ENCODE measurements around the gene ATP5ME.
"Not testable (repeated sequence)": the region's sequence is repeated elsewhere in the genome, so short reads cannot be mapped to it uniquely, and the experiment has no call there.

ATP5ME gene

DNA sequence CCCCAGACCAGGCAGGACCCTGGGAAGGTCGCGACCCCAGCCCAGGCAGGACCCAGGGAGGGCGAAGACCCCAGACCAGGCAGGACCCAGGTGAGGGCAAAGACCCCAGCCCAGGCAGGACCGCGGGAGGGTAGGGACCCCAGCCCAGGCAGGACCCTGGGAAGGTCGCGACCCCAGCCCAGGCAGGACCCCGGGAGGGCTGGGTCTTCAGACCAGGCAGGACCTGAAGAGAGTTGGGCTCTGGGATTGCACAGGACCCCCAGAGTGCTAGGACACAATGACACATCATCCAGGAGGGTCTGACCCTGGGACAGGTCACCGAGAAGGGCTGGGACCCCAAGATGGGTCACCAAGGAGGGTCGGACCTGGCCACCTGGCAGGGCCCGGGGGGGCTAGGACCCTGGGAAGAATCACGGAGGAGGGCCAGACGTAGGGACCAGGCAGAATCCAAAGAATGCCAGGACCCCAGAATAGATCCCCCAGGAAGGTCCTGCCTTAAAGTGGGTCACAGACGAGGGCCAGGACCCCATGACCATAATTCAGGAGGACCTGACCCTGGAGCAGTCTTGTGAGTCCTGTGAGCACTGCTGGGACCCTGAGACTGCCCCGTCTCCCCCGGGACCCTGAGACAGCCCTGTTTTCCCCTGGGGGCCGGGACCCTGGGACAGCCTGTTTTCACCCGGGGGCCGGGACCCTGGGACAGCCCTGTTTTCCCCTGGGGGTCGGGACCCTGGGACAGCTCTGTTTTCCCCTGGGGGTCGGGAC, 32.9 kb upstream of the ATP5ME start:
- DNase-seq: no peak
- in situ Hi-C loops (cut with HindIII; ENCODE audit: low pct_ligation_motif_present, low sequenced_read_pairs): no loop called here
- H3K27ac ChIP-seq: no peak overlapping the region
- peak overlapping the region; percentile 77 for H3K4me3 ChIP-seq (ENCODE audit: low read depth, low read length)
- TF ChIP-seq, protein P1, sequence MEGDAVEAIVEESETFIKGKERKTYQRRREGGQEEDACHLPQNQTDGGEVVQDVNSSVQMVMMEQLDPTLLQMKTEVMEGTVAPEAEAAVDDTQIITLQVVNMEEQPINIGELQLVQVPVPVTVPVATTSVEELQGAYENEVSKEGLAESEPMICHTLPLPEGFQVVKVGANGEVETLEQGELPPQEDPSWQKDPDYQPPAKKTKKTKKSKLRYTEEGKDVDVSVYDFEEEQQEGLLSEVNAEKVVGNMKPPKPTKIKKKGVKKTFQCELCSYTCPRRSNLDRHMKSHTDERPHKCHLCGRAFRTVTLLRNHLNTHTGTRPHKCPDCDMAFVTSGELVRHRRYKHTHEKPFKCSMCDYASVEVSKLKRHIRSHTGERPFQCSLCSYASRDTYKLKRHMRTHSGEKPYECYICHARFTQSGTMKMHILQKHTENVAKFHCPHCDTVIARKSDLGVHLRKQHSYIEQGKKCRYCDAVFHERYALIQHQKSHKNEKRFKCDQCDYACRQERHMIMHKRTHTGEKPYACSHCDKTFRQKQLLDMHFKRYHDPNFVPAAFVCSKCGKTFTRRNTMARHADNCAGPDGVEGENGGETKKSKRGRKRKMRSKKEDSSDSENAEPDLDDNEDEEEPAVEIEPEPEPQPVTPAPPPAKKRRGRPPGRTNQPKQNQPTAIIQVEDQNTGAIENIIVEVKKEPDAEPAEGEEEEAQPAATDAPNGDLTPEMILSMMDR (IDR thresholded peaks at IDR 0.05; ENCODE audit: low read depth, low read length, missing control alignments): no peak
- H3K36me3 ChIP-seq (replicated peaks): peaks cover 7% of the 10 kb centered on the region
- no peaks in the 10 kb centered on the region for H3K27me3 ChIP-seq (replicated peaks)

DNA sequence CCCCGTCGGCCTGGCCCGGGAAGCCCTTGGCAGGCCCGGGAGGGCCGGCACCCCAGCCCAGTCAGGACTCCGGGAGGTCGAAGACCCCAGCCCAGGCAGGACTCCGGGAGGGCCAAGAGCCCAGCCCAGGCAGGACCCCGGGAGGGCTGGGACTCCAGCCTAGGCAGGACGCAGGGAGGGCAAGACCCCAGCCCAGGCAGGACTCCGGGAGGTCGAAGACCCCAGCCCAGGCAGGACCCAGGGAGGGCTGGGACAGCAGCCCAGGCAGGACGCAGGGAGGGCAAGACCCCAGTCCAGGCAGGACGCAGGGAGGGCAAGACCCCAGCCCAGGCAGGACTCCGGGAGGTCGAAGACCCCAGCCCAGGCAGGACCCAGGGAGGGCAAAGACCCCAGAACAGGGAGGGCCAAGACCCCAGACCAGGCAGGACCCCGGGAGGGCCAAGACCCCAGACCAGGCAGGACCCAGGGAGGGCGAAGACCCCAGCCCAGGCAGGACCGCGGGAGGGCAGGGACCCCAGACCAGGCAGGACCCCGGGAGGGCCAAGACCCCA, 32.1 kb upstream of the ATP5ME start:
- peak overlapping the region; percentile 99 for H3K27ac ChIP-seq
- DNase-seq; in situ Hi-C loops (cut with HindIII; ENCODE audit: low pct_ligation_motif_present, low sequenced_read_pairs); H3K27me3 ChIP-seq (replicated peaks); H3K36me3 ChIP-seq (replicated peaks): not testable (repeated sequence)
- H3K4me3 ChIP-seq (ENCODE audit: low read depth, low read length): peak overlapping the region; percentile 77

DNA sequence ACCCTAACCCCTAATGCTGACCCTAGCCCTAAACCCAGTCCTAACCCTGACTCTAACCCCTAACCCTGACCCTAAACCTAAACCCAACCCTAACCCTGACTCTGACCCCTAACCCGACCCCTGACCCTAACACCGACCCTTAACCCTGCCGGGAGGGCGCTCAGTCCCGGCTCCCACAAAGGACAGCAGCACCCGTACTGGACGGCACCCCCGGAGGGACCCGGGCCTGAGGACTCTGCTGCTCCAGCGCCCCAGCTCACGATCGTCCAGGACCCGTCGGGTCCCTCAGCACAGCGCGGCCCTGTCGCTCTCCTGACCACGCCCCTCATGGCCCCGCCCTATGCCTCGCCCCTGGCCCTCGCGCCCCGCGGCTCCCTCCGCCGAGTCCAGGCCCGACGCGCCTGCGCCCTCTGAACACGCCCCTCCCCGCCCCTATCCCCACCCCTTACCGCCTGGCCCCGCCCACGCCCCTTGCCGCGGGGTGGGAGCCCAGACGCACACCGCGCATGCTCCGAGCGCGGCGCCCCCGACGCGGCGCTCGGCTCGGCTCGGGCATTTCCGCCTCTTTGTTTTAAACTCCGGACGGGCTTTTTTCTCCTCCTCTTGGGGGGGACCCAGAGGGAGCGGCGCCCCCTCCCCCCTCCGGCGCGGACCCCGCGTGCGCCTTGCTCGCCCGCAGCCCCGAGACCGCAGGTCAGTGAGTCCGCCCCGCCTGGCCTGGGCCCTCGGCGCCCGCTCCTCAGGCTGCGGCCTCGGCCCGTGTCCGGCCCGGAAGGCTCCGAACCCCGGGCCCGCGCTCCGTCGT, 31.4 kb upstream of the ATP5ME start, which contains the start of gene PCGF3:
TSS of gene PCGF3 (plus strand) at position 555 of the 805 bp plus-strand sequence. CDS start 27,849 bp downstream, outside the sequence.
- Histone ChIP-seq H3K27me3 (replicated peaks) (no peaks in the 10 kb centered on the region), H3K36me3 (replicated peaks) (peaks cover 7% of the 10 kb centered on the region), H3K4me3 (ENCODE audit: low read depth, low read length) (peak within 1 kb of the TSS; percentile 77), H3K27ac (peak within 1 kb of the TSS; percentile 99)
- peak; percentile 91 for DNase-seq
- TF ChIP-seq, protein P1 (IDR thresholded peaks at IDR 0.05; ENCODE audit: low read depth, low read length, missing control alignments): no peak
- in situ Hi-C loops (cut with HindIII; ENCODE audit: low pct_ligation_motif_present, low sequenced_read_pairs): no loop called here

DNA sequence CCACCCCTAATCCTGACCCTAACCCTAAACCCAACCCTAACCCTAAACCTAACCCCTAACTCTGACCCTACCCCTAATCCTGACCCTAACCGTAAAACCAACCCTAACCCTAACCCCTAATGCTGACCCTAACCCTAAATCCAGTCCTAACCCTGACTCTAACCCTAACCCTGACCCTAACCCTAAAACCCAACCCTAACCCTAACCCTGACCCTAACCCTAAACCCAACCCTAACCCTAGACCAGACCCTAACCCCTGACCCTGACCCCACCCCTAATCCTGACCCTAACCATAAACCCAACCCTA, 30.8 kb upstream of the ATP5ME start:
- TF ChIP-seq, protein P1 (IDR thresholded peaks at IDR 0.05; ENCODE audit: low read depth, low read length, missing control alignments): no peak
- H3K27ac ChIP-seq: no peak overlapping the region
- no peak for DNase-seq
- no peak overlapping the region for H3K4me3 ChIP-seq (ENCODE audit: low read depth, low read length)
- in situ Hi-C loops (cut with HindIII; ENCODE audit: low pct_ligation_motif_present, low sequenced_read_pairs): no loop called here
- no peaks in the 10 kb centered on the region for H3K27me3 ChIP-seq (replicated peaks)
- peaks cover 7% of the 10 kb centered on the region for H3K36me3 ChIP-seq (replicated peaks)

DNA sequence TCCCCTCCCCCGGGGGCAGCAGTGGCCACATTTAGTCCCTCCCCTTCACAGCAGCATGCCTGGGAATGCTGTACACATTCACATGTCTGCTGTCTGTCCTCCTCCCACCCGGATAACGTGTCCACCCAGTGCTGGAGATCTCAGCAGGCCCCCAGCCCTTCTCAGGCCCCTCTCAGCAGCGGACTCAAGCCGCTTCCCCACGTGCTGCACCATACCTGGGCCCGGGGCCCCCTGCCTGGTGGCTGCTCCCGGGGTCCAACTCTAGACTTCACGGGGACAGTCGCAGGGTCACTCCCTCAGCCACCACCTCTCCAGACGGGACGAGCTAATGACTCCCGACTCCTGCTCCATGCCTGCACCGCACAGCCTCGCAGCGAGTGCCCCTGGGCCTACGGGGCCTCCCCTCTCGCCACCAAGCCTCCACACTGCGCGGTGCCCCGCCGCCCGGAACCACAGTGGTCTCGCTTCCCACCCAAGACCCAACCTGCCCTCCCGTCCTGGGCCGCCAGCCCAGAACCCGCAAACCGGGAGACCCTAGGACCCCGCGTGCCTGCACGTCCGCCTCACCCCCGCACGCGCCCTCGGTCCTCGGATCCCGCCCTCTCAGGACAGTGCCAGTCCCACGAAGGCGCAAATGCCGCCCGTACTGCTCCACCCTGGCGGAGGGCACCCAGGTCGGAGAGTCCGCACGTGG, 30.3 kb upstream of the ATP5ME start:
- in situ Hi-C loops (cut with HindIII; ENCODE audit: low pct_ligation_motif_present, low sequenced_read_pairs): no loop called here
- Histone ChIP-seq H3K27ac (no peak overlapping the region), H3K36me3 (replicated peaks) (peaks cover 7% of the 10 kb centered on the region), H3K27me3 (replicated peaks) (no peaks in the 10 kb centered on the region), H3K4me3 (ENCODE audit: low read depth, low read length) (no peak overlapping the region)
- DNase-seq: no peak
- TF ChIP-seq, protein P1 (IDR thresholded peaks at IDR 0.05; ENCODE audit: low read depth, low read length, missing control alignments): no peak
